Fibroblast of skin of back (primary cell): ENCODE measurements around the gene TULP4.
"Not testable (repeated sequence)": the region's sequence is repeated elsewhere in the genome, so short reads cannot be mapped to it uniquely, and the experiment has no call there.

Source experiments
- DNase-seq: peaks from one replicate; pipeline ENCODE4 v3.0.0-alpha.2; 2013

The TULP4 gene

GRCh38 chr6:158391977-158392376 is 79.7 kb downstream of the TULP4 start:
- DNase-seq, result not testable (repeated sequence)

- no peak for DNase-seq
These were observed 83.9 kb downstream of the TULP4 start for GRCh38 chr6:158396136-158396535.

GRCh38 chr6:158397578-158397977 is 85.3 kb downstream of the TULP4 start:
- DNase-seq, result no peak

GRCh38 chr6:158398252-158399024 is 86.2 kb downstream of the TULP4 start:
- DNase-seq, result no peak

- no peak for DNase-seq
These were observed 86.9 kb downstream of the TULP4 start for GRCh38 chr6:158399040-158399700.

- no peak for DNase-seq
These were observed 89.9 kb downstream of the TULP4 start for GRCh38 chr6:158402184-158402583.

- DNase-seq, result peak; percentile 43
These were observed 93.1 kb downstream of the TULP4 start for GRCh38 chr6:158405321-158405831.

GRCh38 chr6:158405933-158406332 is 93.7 kb downstream of the TULP4 start:
- no peak for DNase-seq

- no peak for DNase-seq
These were observed 94.5 kb downstream of the TULP4 start for GRCh38 chr6:158406736-158407135.

- DNase-seq, result no peak
These were observed 95.7 kb downstream of the TULP4 start for GRCh38 chr6:158408013-158408412.

GRCh38 chr6:158408552-158409130 is 96.4 kb downstream of the TULP4 start:
- DNase-seq, result peak; percentile 29

GRCh38 chr6:158409451-158409850 is 97.2 kb downstream of the TULP4 start:
- DNase-seq, result peak; percentile 23

GRCh38 chr6:158410784-158411183 is 98.5 kb downstream of the TULP4 start:
- no peak for DNase-seq

- DNase-seq, result no peak
These were observed 99.7 kb downstream of the TULP4 start for GRCh38 chr6:158411998-158412397.

GRCh38 chr6:158413028-158413427 is 100.8 kb downstream of the TULP4 start:
- no peak for DNase-seq

GRCh38 chr6:158413814-158414565 is 101.7 kb downstream of the TULP4 start:
- no peak for DNase-seq

GRCh38 chr6:158414851-158415262 is 102.6 kb downstream of the TULP4 start:
- DNase-seq, result peak; percentile 68

- no peak for DNase-seq
These were observed 103.4 kb downstream of the TULP4 start for GRCh38 chr6:158415666-158416065.

- peak; percentile 6 for DNase-seq
These were observed 104.9 kb downstream of the TULP4 start for GRCh38 chr6:158416883-158417759.

GRCh38 chr6:158417760-158418098 is 105.5 kb downstream of the TULP4 start:
- DNase-seq, result peak; percentile 59

- DNase-seq, result no peak
These were observed 106.2 kb downstream of the TULP4 start for GRCh38 chr6:158418501-158418900.
